Stimulated activated CD4-positive, alpha-beta T cell treated with anti-CD3 and anti-CD28 coated beads, Interleukin-4, amount 100 ng/mL, for 48 hours (primary cell): ENCODE measurements around the gene PRSS16.
"Not testable (repeated sequence)": the region's sequence is repeated elsewhere in the genome, so short reads cannot be mapped to it uniquely, and the experiment has no call there.

ENCODE experiments used
- DNase-seq, 2 donors: peaks; one replicate each; pipeline ENCODE4 v3.0.0-alpha.2; 2020; ENCODE audit warnings: low read depth in 2 of 2

PRSS16 gene, protein sequence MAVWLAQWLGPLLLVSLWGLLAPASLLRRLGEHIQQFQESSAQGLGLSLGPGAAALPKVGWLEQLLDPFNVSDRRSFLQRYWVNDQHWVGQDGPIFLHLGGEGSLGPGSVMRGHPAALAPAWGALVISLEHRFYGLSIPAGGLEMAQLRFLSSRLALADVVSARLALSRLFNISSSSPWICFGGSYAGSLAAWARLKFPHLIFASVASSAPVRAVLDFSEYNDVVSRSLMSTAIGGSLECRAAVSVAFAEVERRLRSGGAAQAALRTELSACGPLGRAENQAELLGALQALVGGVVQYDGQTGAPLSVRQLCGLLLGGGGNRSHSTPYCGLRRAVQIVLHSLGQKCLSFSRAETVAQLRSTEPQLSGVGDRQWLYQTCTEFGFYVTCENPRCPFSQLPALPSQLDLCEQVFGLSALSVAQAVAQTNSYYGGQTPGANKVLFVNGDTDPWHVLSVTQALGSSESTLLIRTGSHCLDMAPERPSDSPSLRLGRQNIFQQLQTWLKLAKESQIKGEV

DNA sequence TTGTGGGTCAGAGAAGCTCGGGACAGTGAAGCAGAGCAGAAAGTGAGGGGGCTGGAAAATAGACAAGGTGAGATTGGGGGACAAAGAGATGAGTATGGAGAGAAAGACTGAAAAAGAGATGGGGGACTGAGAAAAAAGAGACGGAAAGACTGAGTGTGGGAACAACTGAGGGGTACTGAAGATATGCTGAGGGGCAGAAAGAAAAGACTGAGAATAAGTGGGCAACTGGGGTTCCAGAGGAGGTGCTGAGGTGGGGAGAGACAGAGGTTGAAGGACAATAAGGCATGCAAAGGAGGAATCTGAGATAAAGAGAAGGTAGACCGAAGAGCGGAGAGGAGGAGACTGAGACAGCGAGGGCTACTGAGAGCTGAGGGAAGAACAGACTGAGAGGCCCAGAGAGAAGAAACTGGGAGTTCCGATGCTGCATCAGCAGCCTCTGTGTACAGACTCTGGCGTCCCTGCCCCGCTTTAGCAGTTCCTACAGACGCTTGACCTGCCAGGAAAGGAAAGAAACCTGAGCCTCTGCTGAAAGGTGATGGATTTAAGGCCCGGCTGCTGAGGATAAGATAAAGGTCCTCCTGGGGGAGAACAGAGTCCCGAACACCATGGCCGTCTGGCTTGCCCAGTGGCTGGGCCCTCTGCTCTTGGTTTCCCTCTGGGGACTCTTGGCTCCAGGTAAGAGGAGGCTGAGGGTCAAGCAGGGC, at the start of gene PRSS16:
PRSS16 (plus strand) TSS at position 569 of the 704 bp plus-strand sequence; CDS start at position 606, 37 bp downstream.
- no peak for DNase-seq

DNA sequence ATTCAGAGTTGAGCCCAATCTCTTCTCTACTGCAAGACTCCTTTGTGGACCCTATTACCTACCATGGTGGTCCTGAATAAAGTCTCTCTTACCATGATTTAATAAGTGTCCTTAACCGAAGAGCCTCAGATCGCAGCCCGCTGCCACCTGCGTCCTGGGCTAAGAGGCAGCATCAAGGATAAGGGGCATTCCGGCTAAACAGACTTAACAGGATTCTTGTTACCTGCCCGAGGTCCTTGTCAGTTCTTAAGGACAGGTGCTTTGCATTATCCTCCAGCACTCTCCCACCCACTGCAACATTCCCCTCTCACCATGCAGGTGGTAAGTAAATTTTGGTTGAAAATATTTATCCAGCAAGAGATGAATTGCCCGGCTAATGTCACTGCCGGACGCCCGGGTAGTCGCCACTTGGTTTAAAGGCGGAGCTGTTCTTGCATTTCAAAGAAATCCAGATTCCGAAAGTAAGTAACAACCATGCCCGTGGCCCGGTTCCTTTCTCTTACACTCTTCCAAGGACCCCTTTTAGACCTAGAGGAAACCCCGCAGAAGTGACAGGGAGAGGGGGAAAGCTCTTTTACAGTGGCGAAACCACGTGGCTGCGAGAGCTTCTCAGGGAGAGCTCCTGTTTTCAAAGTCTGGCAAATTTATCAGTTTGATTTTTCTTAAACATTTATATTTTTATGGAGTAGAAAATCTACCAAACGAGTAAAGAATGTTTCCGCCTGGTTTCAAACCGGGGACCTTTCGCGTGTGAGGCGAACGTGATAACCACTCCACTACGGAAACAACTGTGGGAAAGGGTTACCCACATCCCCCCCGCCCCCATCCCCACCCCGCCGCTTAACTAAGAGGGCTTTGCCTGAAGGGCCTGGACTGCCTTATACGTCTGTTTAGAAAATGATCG, 41.9 kb upstream of the PRSS16 start:
- DNase-seq: peak in 1 of 2 donors; percentile 28

- no peak for DNase-seq
Measured at GRCh38 chr6:27206806-27207205, 40.7 kb upstream of the PRSS16 start.

DNA sequence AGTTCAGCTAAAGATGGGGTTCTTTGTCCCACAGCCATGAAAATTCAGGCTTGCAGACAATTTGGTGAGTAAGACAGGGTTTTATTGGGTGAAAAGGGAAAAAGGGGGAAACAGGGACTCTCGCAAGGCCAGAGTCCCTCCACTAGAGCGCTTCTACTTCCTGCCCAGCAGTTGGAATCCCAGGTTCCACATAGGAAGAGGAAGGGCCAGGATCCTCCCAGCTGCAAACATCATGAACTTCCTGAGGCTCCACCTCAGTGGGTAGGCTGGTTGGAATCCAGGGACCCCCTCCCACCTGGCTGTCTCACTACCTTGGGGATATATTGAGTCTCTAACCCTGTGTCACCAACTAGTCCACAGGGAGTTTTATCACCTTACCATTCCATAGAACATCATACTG, 39.5 kb upstream of the PRSS16 start:
- DNase-seq: no peak

- DNase-seq: no peak
Measured at GRCh38 chr6:27209196-27209595, 38.3 kb upstream of the PRSS16 start.

DNA sequence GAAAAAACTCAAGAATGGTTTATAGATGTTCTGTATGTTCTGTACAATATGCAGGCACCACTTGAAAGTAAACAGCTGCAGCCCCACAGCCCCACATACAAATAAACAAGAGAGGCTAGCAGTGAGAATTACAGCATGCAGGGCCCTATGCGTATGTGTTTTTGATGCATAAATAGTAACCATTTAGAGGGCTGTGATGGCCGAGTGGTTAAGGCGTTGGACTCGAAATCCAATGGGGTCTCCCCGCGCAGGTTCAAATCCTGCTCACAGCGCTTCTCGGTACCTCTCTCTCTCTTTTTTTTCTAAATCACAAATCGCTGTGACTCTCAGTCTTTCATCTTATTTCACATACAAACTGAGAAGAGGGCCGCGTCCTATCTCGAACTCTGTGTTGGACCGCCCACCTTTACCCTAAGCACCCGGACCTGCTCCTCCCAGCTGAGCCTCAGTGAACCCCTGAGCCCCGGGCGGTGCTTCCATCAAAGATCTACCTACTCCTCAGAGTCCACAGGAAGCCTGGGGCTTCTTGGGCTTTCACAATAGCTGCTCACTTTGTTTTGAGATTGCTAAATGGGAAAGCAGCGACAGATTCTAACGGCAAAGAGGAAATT, 37.7 kb upstream of the PRSS16 start:
- no peak for DNase-seq

DNA sequence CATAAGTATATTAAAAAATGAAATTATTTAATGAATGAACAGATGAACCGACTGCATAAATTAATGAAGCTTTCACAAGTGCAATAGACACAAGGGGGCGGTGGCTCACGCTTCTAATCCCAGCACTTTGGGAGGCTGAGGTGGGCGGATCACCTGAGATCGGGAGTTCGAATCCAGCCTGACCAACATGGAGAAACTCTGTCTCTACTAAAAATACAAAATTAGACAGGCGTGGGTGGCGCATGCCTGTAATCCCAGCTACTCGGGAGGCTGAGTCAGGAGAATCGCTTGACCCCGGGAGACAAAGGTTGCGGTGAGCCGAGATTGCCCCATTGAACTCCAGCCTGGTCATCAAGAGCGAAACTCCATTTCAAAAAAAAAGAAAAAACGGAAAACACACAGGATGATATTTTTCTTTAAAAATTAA, 34.4 kb upstream of the PRSS16 start:
- not testable (repeated sequence) for DNase-seq

- no peak for DNase-seq
Measured at GRCh38 chr6:27213544-27214125, 33.9 kb upstream of the PRSS16 start.

GRCh38 chr6:27214126-27214601, 33.3 kb upstream of the PRSS16 start:
- DNase-seq: no peak

DNA sequence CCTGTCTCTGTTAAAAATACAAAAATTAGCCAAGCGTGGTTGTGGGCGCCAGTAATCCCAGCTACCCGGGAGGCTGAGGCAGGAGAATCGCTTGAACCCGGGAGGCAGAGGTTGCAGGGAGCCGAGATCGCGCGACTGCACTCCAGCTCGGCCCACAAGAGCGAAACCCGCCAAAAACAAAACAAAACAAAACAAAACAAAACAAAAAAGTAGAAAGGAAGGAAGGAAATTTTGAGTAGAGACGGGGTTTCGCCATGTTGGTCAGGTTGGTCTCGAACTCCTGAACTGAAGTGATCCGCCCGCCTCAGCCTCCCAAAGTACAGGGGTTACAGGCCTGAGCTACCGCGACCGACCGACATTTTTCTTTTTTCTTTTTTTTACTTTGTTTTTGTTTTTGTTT, 30.6 kb upstream of the PRSS16 start:
- no peak for DNase-seq

DNA sequence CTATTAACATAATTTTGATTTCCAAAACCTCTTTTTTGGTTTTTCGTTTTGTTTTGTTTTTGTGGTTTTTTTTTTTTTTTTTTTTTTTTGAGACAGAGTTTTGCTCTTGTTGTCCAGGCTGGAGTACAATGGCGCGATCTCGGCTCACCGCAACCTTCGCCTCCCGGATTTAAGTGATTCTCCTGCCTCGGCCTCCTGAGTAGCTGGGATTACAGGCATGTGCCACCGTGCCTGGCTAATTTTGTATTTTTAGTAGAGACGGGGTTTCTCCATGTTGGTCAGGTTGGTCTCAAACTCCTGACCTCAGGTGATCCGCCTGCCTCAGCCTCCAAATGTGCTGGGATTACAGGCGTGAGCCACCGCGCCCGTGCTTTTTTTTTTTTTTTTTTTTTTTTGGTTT, 24.5 kb upstream of the PRSS16 start:
- not testable (repeated sequence) for DNase-seq

GRCh38 chr6:27224729-27225128, 22.8 kb upstream of the PRSS16 start:
- no peak for DNase-seq

DNA sequence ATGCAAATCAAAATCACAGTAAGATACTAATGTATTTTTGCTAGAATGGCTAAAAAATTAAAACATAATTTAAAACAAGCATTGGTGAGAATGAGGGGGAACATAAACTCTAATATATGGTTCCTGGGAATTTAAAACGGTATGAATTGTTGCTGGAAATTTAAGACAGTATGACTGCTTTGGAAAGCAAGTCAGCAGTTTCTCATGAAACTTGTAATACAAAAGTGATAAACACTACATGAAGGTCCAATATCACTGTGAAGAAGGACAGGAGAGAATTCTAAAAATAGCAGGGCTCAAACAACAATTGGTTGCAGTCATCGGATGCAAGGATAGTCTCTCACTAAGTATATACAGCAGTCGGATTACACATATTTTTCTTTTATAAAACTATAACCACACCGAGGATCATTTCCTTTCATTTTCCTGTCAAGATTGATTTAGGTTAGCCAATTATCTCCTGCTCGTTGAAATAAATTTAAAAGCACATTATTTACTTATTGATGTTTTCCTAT, 18.5 kb upstream of the PRSS16 start:
- DNase-seq: no peak

DNA sequence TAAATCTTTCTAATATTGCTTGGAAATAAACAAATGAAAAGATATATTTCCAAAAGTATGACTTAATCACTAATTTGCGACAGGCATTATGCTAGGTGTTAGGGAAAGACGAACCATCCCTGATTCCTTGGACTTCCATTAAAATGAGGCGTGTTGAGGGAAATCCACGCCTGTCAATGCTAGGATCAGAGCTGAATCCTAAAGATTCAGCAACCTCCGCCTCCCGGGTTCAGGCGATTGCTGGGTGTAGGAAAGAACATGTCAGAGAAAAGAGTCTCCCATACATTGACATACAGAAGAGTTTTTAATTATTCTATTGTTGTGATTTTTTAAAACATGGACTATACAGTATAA, 16.8 kb upstream of the PRSS16 start:
- no peak for DNase-seq

DNA sequence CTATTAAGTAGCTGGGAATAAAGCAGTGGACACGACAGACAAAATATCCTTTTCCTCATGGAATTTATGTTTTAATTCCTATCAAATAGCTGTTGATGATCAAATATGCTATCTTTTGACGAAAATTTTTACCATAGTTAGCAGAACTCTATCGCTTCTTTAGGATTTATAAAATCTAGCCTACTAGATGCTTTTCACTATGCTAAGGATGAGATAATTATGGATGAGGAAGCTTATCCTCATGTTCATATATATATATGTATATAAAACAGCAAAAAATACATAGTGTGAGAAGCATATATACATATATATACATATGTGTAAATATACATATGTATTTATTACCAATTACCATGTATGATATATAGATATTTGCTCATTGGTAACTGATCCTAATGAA, 12.9 kb upstream of the PRSS16 start:
- DNase-seq: no peak

DNA sequence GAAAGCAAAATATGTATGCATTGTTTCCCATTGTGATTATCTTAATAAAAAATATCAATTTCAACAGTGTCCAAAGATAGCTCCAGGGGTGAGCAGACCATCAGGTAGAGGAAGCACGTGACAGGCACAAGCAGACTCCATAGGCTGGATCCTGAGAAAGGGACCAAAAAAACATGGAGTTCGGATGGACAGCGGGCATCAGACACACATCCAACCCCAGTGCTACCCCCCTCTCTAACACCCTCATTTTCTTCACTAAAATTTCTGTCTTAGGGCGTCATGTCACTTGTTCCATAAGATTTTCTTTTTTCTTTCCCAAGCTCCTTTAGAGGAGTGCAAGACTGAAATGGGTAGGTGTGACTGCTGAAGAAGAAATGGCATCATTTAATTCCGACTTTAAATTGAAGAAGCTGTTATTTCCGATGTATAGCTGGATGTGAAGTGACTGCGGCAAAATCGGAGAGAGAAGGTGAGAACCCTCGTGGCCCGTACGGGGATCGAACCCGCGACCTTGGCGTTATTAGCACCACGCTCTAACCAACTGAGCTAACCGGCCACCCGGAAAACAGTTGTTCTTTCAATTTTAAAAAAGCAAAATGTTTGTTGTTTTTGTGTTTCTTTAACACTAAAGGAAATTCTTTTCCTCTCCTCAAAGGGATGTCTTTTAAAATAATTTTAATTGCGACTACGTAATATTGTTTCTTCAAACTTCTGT, 10.3 kb upstream of the PRSS16 start:
- DNase-seq: peak; percentile 41 to 69

GRCh38 chr6:27238010-27238983, 9.2 kb upstream of the PRSS16 start:
- DNase-seq: no peak

GRCh38 chr6:27239258-27239657, 8.2 kb upstream of the PRSS16 start:
- DNase-seq: no peak

- no peak for DNase-seq
Measured at GRCh38 chr6:27241443-27241842, 6.1 kb upstream of the PRSS16 start.
